Mammary epithelial cell (primary cell): ENCODE data around the gene CD47.

Experiments
- EZH2 ChIP-seq: IDR thresholded peaks from 2 replicates; pipeline ENCODE4 v1.6.1; 2012; ENCODE audit warnings: low read length, inconsistent platforms, borderline replicate concordance
- TF ChIP-seq, protein P1 (sequence below), 2 donors: IDR thresholded peaks in 1 of 2; conservative IDR thresholded peaks in 1 of 2; 2 replicates each; pipeline ENCODE4 v1.5.1; 2011 to 2012; ENCODE audit warnings: inconsistent platforms in 2 of 2, low read length in 2 of 2, mild to moderate bottlenecking in 2 of 2, control low read depth in 1 of 2, low read depth in 1 of 2; ENCODE audit not compliant: insufficient read depth in 1 of 2; ENCODE audit errors: extremely low read depth in 1 of 2

DNA sequence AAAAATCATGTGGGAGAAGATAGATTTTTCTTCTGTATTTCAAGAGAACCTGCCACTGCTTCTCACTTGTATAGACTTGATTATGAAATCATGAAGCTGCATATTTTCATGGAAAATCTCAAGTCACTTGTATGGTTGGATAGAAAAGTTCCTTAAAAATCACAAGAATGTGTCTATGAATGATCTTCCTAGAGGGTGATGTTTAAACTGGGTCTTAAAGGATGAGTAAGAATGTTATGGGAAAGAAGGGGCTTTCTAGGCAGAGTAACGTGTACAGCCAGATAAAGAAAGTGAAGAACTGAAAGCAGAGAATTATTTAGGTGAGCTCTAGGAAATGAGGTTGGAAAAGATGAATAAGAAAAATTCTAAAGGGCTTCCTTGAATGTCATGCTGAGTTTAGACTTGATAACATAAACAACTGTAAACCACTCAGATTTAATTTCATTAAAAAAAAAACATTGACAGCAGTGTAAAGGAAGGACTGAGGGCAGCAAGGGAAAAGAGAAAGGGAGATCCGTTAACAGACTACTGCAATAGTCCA, 5.0 kb downstream of the CD47 start:
- TF ChIP-seq, protein P1, sequence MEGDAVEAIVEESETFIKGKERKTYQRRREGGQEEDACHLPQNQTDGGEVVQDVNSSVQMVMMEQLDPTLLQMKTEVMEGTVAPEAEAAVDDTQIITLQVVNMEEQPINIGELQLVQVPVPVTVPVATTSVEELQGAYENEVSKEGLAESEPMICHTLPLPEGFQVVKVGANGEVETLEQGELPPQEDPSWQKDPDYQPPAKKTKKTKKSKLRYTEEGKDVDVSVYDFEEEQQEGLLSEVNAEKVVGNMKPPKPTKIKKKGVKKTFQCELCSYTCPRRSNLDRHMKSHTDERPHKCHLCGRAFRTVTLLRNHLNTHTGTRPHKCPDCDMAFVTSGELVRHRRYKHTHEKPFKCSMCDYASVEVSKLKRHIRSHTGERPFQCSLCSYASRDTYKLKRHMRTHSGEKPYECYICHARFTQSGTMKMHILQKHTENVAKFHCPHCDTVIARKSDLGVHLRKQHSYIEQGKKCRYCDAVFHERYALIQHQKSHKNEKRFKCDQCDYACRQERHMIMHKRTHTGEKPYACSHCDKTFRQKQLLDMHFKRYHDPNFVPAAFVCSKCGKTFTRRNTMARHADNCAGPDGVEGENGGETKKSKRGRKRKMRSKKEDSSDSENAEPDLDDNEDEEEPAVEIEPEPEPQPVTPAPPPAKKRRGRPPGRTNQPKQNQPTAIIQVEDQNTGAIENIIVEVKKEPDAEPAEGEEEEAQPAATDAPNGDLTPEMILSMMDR (conservative IDR thresholded peaks at IDR 0.05 in 1 of 2, IDR thresholded peaks at IDR 0.05 in 1 of 2; ENCODE audit: extremely low read depth in 1 of 2, insufficient read depth in 1 of 2, low read depth in 1 of 2, low read length in 2 of 2), result no peak
- TF ChIP-seq EZH2, result no peak
